Measurements from ENCODE around the gene KRT71.
A peak's percentile ranks its signal among the peaks of the same experiment; 100 is the strongest.
"Not testable (repeated sequence)": the region's sequence is repeated elsewhere in the genome, so short reads cannot be mapped to it uniquely, and the experiment has no call there.

The KRT71 gene

GRCh38 chr12:52552681-52553195 lies at the start of gene KRT71:
Gene KRT71, minus strand, starts transcription at chr12:52553145. Its CDS starts 68 bp downstream, at chr12:52553077.
- no peak for DNase-seq (ENCODE audit: low spot score)

GRCh38 chr12:52602552-52602951 lies 49.6 kb upstream of the KRT71 start:
- no peak for DNase-seq (ENCODE audit: low spot score)

GRCh38 chr12:52601671-52602070 lies 48.7 kb upstream of the KRT71 start:
- DNase-seq (ENCODE audit: low spot score), result no peak

- no peak for DNase-seq (ENCODE audit: low spot score)
Measured at GRCh38 chr12:52600941-52601481, 48.1 kb upstream of the KRT71 start, which contains the start of gene KRT72. Gene KRT72, minus strand, starts transcription at chr12:52601463. Its CDS starts 11 bp downstream, at chr12:52601452.

DNA sequence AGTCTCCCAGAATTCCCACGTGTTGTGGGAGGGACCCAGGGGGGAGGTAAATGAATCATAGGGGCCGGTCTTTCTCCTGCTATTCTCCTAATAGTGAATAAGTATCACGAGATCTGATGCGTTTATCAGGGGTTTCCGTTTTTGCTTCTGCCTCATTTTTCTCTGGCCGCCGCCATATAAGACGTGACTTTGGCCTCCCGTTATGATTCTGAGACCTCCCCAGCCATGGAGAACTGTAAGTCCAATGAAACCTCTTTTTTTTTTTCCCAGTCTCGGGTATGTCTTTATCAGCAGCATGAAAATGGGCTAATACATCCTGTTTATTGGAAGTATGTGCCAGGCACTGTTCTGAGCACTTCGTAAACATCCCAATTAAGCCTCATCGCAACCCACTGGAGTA lies 47.5 kb upstream of the KRT71 start:
- DNase-seq (ENCODE audit: low spot score), result no peak

DNA sequence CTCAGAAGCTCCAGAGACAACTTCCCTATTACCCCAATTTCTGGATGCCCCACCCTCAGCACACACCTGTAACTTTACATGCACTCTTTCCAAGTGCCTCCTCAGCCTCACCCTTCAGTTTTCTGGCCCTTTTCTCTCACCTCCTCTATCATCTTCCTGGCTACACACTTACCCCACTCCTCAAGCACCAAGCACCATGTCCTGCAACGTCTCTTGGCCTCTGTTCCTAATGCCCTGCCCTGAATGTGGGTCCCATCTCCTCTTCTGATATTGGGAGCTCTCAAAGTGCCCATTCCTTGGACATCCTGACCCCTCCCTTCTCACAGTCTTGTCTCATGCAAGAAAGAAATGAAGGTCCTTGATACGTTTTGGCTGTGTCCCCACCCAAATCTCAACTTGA lies 47.1 kb upstream of the KRT71 start:
- no peak for DNase-seq (ENCODE audit: low spot score)

GRCh38 chr12:52598966-52599365 lies 46.0 kb upstream of the KRT71 start:
- DNase-seq (ENCODE audit: low spot score), result no peak

- not testable (repeated sequence) for DNase-seq (ENCODE audit: low spot score)
Measured at GRCh38 chr12:52594237-52594636, 41.3 kb upstream of the KRT71 start.

DNA sequence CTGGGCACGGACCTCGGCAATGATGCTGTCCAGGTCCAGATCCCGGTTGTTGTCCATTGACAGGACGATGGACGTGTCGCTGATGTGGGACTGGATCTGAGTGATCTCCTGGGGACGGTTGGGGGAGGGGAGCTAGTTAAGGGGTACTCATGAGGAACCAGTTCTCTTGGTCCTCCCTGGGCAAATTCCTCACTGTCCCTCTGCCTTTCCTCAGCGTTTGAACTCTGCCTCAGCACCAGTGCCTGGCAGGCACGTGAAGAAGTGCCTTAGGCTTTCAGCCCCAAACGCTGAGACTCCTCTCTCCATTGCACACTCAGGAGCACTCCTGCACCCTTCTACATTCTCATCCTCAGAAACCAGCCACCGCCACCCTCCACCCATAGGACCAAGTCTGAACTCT lies 38.6 kb upstream of the KRT71 start:
- DNase-seq (ENCODE audit: low spot score), result no peak

DNA sequence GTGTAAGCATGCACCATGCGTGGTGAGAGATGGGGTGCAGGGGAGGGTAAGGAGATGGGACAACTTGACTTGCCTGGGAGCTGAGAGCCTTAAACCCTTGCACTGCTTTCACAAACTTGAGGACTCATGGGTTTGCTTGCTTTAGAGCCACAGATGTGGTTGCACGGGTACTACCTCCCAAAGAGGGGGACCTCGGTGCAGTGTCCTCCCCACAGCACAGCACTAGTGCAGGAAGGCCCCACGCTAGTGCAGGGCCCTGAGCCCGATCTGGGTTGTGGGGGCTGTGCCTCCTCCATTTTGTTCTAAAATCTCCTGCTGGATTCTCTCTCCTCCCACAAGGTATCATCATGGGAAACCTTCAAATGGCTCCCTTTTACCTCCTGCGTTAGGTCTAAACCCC lies 37.1 kb upstream of the KRT71 start:
- no peak for DNase-seq (ENCODE audit: low spot score)

GRCh38 chr12:52587563-52587962 lies 34.6 kb upstream of the KRT71 start:
- DNase-seq (ENCODE audit: low spot score), result no peak

DNA sequence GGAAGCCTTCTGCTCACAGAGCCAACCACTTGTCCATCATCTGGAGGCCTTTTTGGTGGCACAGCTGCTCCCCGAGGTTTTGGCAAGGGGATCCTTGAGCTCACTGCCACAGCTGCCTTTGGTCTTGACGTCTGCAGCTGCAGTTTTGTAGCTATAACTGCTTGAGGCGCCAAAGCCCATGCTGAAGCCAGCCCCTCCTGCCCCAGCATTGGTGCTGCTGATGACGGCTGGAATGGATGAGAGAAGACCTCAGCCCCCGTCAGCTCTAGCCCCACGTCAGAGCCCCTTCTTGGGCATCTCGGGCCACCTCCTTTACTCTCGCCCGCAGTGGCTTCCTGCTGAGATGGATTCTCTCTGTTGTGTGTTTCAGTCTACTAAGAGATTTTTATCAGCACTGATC lies 33.0 kb upstream of the KRT71 start:
- no peak for DNase-seq (ENCODE audit: low spot score)

GRCh38 chr12:52585066-52585465 lies 32.1 kb upstream of the KRT71 start:
- no peak for DNase-seq (ENCODE audit: low spot score)

- DNase-seq (ENCODE audit: low spot score), result no peak
Measured at GRCh38 chr12:52584156-52584682, 31.3 kb upstream of the KRT71 start.

GRCh38 chr12:52582971-52583456 lies 30.1 kb upstream of the KRT71 start:
- DNase-seq (ENCODE audit: low spot score), result peak; percentile 76

GRCh38 chr12:52582486-52582885 lies 29.5 kb upstream of the KRT71 start:
- no peak for DNase-seq (ENCODE audit: low spot score)

DNA sequence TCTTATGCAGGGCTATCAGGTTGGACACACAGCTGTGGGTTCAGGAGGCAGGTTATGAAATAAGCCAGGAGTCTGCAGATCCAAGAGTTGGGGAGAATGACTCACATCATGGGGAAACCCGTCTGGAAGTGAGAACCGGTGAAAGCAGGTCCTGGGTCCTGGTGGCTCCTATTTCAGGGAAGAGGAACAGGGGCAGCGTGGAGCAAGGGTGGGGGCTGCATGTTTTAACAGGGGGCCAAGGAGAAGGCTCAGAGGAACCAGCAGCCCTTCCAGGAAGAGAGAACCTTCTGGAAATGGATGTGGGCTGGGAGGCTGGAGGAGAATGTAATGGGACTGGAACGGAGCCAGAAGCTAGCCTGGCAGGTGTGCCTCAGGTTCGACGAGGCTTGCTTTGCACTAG lies 28.5 kb upstream of the KRT71 start:
- no peak for DNase-seq (ENCODE audit: low spot score)

DNA sequence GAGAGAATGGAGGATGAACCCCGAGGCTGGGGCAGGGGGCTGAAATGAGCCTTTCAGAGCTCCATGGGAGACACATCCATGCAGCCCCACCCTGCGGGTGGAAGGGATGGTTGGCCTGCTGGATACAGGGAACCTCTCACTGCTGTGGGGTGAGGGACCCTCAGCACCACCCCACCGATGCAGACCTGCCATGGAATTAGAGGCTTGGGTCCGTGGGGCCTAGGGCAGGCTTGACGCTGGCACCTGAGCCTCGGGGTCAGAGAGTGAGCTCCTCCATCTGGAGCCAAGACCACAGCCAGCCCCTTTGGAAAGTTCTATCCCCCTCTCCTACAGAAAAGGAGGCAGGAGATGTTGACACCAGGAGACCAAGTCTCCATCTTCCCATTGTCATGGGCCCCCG lies 28.1 kb upstream of the KRT71 start:
- no peak for DNase-seq (ENCODE audit: low spot score)

GRCh38 chr12:52580496-52580895 lies 27.6 kb upstream of the KRT71 start:
- no peak for DNase-seq (ENCODE audit: low spot score)

DNA sequence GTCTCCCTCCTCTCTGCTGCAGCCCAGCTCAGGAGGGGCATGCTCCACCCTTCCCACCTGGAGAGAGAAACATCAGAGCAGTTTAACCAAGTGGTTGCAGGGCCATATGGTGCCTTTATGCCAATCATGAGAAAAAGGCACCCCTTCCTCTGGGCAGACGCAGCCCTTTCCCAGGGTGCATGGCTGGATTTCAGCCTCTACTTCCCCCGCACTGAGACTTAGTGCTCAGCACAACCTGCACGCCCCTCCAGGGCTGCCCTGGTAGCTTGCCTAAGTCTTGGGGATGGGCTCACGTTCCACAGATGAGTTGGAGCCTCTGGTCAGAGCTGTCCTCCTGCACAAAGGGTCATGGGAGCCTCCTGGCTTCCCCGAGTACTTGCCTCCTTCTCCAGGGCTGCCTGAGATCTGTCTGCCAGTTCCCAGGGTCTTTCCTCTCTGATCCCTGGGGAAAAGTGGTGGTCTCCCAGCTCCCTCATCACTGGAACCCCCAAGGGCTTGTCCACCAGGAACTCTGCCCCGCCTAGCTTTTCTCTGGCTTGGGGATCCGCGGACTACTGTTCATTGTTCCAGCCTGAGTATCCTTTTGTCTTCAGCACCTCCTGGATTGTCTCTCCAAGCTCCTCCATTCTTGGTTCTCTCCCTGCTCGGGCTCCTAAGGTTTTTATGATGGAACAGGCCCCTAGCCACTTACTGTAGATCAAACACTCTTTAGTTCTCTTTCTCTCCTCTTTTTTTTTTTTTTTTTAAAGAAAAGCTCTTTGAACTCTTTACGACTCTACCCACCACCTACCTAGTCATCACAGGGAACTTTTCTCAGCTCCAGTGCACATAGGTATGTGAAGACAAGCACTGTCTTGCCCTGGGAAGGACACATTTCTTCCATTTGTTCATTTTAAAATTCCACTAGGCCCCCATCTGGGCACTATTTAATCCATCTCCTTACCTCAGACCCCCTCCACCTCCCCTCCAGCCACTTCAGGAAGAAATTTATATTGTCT lies 26.8 kb upstream of the KRT71 start:
- no peak for DNase-seq (ENCODE audit: low spot score)

DNA sequence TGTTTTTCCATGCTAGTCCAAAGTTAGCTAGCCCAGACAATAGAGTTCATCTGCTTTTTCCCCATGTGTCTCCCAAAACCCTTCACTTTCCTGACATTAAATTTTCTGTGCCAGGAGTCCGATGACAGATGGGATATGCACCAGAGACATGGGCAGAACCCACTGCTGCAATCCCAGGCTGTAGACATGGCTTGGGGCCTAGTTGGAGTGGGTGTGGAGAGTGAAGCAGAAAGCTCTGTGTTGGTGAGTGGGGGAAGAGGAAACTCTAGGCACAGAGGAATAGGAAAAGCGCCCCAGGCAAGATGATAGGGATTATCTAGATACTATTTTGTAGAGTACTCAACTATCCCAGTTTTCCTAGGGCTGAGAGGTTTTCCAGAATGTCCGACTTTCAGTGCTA lies 25.5 kb upstream of the KRT71 start:
- DNase-seq (ENCODE audit: low spot score), result no peak

- no peak for DNase-seq (ENCODE audit: low spot score)
Measured at GRCh38 chr12:52577316-52577715, 24.4 kb upstream of the KRT71 start.

DNA sequence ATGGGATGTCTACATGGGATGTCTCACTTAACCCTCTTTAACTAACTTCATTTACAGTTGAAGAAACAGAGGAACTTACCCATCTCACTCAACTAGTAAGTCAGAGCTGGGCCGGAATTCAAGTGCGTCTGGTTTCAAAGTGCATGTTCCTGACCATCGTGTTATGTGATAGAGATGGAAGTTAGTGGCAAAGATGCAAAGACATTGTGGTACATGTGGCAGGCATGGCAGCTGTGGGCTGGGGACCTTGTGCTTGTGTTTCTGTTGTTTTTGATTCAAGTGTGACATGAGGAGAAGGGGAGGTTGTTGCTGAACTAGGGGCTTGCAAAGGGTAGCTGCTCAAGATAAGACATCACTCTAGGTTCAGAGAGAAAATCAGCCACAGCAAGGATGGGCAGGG lies 23.0 kb upstream of the KRT71 start:
- no peak for DNase-seq (ENCODE audit: low spot score)

Data from hematopoietic multipotent progenitor cell treated with erythropoietin and hydrocortisone succinate and interleukin-3 and kit ligand, for 15 days (in vitro differentiated cells).